ENCODE measurements around the gene ACTR5.

Gene ACTR5

DNA sequence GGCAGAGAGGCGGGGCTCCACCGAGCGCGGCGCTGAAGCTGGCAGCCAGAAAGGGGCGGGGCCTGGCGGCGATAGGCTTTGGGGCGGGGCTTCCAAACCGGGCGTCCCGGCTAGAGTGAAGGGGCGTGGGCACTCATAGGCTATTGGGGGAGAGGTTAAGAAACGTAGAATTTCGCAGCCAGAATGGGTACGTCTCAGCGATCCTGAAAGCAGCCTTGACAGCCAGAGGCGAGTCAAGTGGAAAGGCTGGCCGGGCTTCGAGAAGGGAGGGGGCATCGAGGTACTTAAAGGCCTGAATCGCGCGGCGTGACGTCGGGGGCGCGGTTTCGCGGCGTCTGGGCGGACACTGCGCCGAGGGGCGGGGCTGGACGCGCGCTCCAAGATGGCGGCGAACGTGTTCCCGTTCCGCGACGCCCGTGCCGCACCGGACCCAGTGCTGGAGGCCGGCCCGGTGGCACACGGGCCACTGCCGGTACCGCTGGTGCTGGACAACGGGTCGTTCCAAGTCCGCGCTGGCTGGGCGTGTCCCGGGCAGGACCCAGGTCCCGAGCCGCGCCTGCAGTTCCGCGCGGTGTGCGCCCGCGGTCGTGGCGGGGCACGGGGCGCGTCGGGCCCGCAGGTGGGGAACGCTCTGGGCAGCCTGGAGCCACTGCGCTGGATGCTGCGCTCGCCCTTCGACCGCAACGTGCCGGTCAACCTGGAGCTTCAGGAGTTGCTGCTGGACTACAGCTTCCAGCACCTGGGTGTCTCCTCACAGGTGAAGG lies at the start of gene ACTR5 (continued):
- TF ChIP-seq ZNF560 (tag by site-specific recombination; IDR thresholded peaks at IDR 0.05; ENCODE audit: borderline replicate concordance) = no peak
- peak; percentile 40; the same call in 1 of the 2 replicates for TF ChIP-seq ZBTB20 (tag by site-specific recombination; IDR thresholded peaks at IDR 0.05)
- TF ChIP-seq ZNF791 (tag by site-specific recombination; IDR thresholded peaks at IDR 0.05) = no peak
- no peak for TF ChIP-seq MEIS1 (CRISPR knock-in tag; IDR thresholded peaks at IDR 0.05; ENCODE audit: borderline replicate concordance)
- TF ChIP-seq ZFP41 (tag by site-specific recombination; IDR thresholded peaks at IDR 0.05; ENCODE audit: borderline replicate concordance) = no peak
- TF ChIP-seq, protein P1, sequence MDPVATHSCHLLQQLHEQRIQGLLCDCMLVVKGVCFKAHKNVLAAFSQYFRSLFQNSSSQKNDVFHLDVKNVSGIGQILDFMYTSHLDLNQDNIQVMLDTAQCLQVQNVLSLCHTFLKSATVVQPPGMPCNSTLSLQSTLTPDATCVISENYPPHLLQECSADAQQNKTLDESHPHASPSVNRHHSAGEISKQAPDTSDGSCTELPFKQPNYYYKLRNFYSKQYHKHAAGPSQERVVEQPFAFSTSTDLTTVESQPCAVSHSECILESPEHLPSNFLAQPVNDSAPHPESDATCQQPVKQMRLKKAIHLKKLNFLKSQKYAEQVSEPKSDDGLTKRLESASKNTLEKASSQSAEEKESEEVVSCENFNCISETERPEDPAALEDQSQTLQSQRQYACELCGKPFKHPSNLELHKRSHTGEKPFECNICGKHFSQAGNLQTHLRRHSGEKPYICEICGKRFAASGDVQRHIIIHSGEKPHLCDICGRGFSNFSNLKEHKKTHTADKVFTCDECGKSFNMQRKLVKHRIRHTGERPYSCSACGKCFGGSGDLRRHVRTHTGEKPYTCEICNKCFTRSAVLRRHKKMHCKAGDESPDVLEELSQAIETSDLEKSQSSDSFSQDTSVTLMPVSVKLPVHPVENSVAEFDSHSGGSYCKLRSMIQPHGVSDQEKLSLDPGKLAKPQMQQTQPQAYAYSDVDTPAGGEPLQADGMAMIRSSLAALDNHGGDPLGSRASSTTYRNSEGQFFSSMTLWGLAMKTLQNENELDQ (tag by site-specific recombination; IDR thresholded peaks at IDR 0.05; ENCODE audit: low read depth) = no peak
- TF ChIP-seq HOXC10 (CRISPR knock-in tag; IDR thresholded peaks at IDR 0.05) = no peak
- peak; percentile 83 for TF ChIP-seq YY2 (tag by site-specific recombination; IDR thresholded peaks at IDR 0.05)
- TF ChIP-seq ZSCAN16 (tag by site-specific recombination; IDR thresholded peaks at IDR 0.05) = no peak
- no peak for TF ChIP-seq ZNF202 (tag by site-specific recombination; IDR thresholded peaks at IDR 0.05; ENCODE audit: borderline replicate concordance)
- TF ChIP-seq ZNF785 (tag by site-specific recombination; IDR thresholded peaks at IDR 0.05) = 0 out of 2 replicates have a peak, but pooled peaks have one; percentile 11
- TF ChIP-seq ZNF416 (tag by site-specific recombination; IDR thresholded peaks at IDR 0.05) = no peak
- no peak for TF ChIP-seq OSR2 (tag by site-specific recombination; IDR thresholded peaks at IDR 0.05)
- TF ChIP-seq, protein P2, sequence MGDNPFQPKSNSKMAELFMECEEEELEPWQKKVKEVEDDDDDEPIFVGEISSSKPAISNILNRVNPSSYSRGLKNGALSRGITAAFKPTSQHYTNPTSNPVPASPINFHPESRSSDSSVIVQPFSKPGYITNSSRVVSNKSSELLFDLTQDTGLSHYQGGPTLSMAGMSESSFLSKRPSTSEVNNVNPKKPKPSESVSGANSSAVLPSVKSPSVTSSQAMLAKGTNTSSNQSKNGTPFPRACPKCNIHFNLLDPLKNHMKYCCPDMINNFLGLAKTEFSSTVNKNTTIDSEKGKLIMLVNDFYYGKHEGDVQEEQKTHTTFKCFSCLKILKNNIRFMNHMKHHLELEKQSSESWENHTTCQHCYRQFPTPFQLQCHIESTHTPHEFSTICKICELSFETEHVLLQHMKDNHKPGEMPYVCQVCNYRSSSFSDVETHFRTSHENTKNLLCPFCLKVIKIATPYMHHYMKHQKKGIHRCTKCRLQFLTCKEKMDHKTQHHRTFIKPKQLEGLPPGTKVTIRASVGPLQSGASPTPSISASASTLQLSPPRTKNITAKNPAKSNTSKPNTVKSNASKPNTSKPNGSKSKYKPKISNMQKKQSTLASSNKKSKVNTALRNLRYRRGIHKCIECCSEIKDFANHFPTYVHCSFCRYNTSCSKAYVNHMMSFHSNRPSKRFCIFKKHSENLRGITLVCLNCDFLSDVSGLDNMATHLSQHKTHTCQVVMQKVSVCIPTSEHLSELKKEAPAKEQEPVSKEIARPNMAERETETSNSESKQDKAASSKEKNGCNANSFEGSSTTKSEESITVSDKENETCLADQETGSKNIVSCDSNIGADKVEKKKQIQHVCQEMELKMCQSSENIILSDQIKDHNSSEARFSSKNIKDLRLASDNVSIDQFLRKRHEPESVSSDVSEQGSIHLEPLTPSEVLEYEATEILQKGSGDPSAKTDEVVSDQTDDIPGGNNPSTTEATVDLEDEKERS (tag by site-specific recombination; IDR thresholded peaks at IDR 0.05) = no peak
- peak; percentile 50; the same call in 1 of the 2 replicates for TF ChIP-seq ZNF777 (tag by site-specific recombination; IDR thresholded peaks at IDR 0.05; ENCODE audit: borderline replicate concordance)
- TF ChIP-seq, protein P3, sequence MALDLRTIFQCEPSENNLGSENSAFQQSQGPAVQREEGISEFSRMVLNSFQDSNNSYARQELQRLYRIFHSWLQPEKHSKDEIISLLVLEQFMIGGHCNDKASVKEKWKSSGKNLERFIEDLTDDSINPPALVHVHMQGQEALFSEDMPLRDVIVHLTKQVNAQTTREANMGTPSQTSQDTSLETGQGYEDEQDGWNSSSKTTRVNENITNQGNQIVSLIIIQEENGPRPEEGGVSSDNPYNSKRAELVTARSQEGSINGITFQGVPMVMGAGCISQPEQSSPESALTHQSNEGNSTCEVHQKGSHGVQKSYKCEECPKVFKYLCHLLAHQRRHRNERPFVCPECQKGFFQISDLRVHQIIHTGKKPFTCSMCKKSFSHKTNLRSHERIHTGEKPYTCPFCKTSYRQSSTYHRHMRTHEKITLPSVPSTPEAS (tag by site-specific recombination; IDR thresholded peaks at IDR 0.05) = no peak
- no peak for TF ChIP-seq ZNF341 (tag by site-specific recombination; IDR thresholded peaks at IDR 0.05; ENCODE audit: low read depth)
- TF ChIP-seq SETDB1 (IDR thresholded peaks at IDR 0.05; ENCODE audit: insufficient read length, low read length) = no peak
- no peak for TF ChIP-seq ZNF311 (tag by site-specific recombination; IDR thresholded peaks at IDR 0.05; ENCODE audit: borderline replicate concordance)
- TF ChIP-seq, protein P4, sequence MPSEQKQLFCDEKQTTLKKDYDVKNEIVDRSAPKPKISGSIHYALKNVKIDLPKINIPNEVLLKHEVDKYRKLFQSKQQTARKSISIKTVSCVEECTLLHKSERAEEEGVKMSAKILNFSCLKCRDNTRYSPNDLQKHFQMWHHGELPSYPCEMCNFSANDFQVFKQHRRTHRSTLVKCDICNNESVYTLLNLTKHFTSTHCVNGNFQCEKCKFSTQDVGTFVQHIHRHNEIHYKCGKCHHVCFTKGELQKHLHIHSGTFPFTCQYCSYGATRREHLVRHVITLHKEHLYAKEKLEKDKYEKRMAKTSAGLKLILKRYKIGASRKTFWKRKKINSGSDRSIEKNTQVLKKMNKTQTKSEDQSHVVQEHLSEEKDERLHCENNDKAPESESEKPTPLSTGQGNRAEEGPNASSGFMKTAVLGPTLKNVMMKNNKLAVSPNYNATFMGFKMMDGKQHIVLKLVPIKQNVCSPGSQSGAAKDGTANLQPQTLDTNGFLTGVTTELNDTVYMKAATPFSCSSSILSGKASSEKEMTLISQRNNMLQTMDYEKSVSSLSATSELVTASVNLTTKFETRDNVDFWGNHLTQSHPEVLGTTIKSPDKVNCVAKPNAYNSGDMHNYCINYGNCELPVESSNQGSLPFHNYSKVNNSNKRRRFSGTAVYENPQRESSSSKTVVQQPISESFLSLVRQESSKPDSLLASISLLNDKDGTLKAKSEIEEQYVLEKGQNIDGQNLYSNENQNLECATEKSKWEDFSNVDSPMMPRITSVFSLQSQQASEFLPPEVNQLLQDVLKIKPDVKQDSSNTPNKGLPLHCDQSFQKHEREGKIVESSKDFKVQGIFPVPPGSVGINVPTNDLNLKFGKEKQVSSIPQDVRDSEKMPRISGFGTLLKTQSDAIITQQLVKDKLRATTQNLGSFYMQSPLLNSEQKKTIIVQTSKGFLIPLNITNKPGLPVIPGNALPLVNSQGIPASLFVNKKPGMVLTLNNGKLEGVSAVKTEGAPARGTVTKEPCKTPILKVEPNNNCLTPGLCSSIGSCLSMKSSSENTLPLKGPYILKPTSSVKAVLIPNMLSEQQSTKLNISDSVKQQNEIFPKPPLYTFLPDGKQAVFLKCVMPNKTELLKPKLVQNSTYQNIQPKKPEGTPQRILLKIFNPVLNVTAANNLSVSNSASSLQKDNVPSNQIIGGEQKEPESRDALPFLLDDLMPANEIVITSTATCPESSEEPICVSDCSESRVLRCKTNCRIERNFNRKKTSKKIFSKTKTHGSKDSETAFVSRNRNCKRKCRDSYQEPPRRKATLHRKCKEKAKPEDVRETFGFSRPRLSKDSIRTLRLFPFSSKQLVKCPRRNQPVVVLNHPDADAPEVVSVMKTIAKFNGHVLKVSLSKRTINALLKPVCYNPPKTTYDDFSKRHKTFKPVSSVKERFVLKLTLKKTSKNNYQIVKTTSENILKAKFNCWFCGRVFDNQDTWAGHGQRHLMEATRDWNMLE (tag by site-specific recombination; conservative IDR thresholded peaks at IDR 0.05; ENCODE audit: low read depth) = no peak
- TF ChIP-seq ZBTB11 (tag by site-specific recombination; conservative IDR thresholded peaks at IDR 0.05; ENCODE audit: low read depth) = peak; percentile 46; the same call in 1 of the 2 replicates
- no peak for TF ChIP-seq ZNF549 (tag by site-specific recombination; IDR thresholded peaks at IDR 0.05)
- no peak for TF ChIP-seq KLF7 (tag by site-specific recombination; IDR thresholded peaks at IDR 0.05; ENCODE audit: borderline replicate concordance)
- no peak for TF ChIP-seq ZNF133 (tag by site-specific recombination; IDR thresholded peaks at IDR 0.05)

Measured in HEK293 (cell line).